Pons (tissue), 1 donor: ENCODE results near the gene LOX.
A peak's percentile ranks its signal among the peaks of the same experiment; 100 is the strongest.
"Not testable (repeated sequence)": the region's sequence is repeated elsewhere in the genome, so short reads cannot be mapped to it uniquely, and the experiment has no call there.

ENCODE experiments used
- DNase-seq: peaks from one replicate; pipeline ENCODE4 v3.0.0-alpha.2; 2016; ENCODE audit warnings: low spot score

The LOX gene

GRCh38 chr5:122099060-122099790, 21.2 kb upstream of the LOX start:
- no peak for DNase-seq

GRCh38 chr5:122097391-122097790, 19.3 kb upstream of the LOX start:
- DNase-seq, result no peak

GRCh38 chr5:122095158-122095557, 17.1 kb upstream of the LOX start:
- no peak for DNase-seq

GRCh38 chr5:122094251-122094650, 16.2 kb upstream of the LOX start:
- DNase-seq, result not testable (repeated sequence)

- DNase-seq, result no peak
Measured at GRCh38 chr5:122093415-122094180, 15.5 kb upstream of the LOX start.

GRCh38 chr5:122091936-122092600, 14.0 kb upstream of the LOX start:
- peak; percentile 60 for DNase-seq

GRCh38 chr5:122089096-122090013, 11.3 kb upstream of the LOX start:
- DNase-seq, result no peak

GRCh38 chr5:122085041-122085440, 7.0 kb upstream of the LOX start:
- DNase-seq, result no peak

- DNase-seq, result no peak
Measured at GRCh38 chr5:122083535-122083934, 5.5 kb upstream of the LOX start.

GRCh38 chr5:122081541-122081940, 3.5 kb upstream of the LOX start:
- peak; percentile 30 for DNase-seq

- no peak for DNase-seq
Measured at GRCh38 chr5:122077366-122078115, 518 bp downstream of the LOX start.

GRCh38 chr5:122076669-122077365, 1.2 kb downstream of the LOX start:
- DNase-seq, result peak; percentile 60

- DNase-seq, result no peak
Measured at GRCh38 chr5:122076050-122076461, 2.0 kb downstream of the LOX start.

GRCh38 chr5:122073864-122074263, 4.2 kb downstream of the LOX start:
- no peak for DNase-seq

- DNase-seq, result no peak
Measured at GRCh38 chr5:122073018-122073417, 5.0 kb downstream of the LOX start.

GRCh38 chr5:122067390-122067789, 10.7 kb downstream of the LOX start:
- DNase-seq, result no peak

- no peak for DNase-seq
Measured at GRCh38 chr5:122064992-122065391, 13.1 kb downstream of the LOX start.

- DNase-seq, result no peak
Measured at GRCh38 chr5:122063836-122064235, 14.2 kb downstream of the LOX start.

GRCh38 chr5:122062205-122062604, 15.9 kb downstream of the LOX start:
- DNase-seq, result no peak

GRCh38 chr5:122056913-122057312, 21.1 kb downstream of the LOX start:
- no peak for DNase-seq
